ENCODE data around the gene BBS9. TPM values are rescaled to one million over a fixed set of nuclear protein-coding genes. Genes with fewer than 3 reads are reported as not detected.
A peak's percentile ranks its signal among the peaks of the same experiment; 100 is the strongest.

The BBS9 gene
- total RNA-seq, 4 donors from 2014 or later: 11.2 to 34.5 (median 20.4) TPM

- 88 to 90% methylated on average over 3 to 5 of the region's 6 CpGs for WGBS, 2 donors (ENCODE audit: low coverage in 1 of 2)
- Histone ChIP-seq H3K27ac (no peak overlapping the region), H3K36me3 (no peaks in the 10 kb centered on the region), H3K9me3 (no peaks in the 10 kb centered on the region), H3K4me3 (no peak overlapping the region), H3K27me3 (no peaks in the 10 kb centered on the region), H3K4me1 (peaks cover 0 to 25% (median 0%) of the 10 kb centered on the region in 3 donors)
- no peak for ATAC-seq
- TF ChIP-seq POLR2A (IDR thresholded peaks at IDR 0.05) (no peak), EP300 (IDR thresholded peaks at IDR 0.05) (no peak), CTCF (IDR thresholded peaks at IDR 0.05) (no peak), POLR2AphosphoS5 (IDR thresholded peaks at IDR 0.05) (no peak)
Observed at GRCh38 chr7:33632840-33633525, 503.6 kb downstream of the BBS9 start.

- ATAC-seq: no peak
- H3K9me3 ChIP-seq: no peaks in the 10 kb centered on the region
Observed at GRCh38 chr7:33634606-33635005, 505.2 kb downstream of the BBS9 start.

GRCh38 chr7:33636359-33636758 is 507.0 kb downstream of the BBS9 start:
- WGBS, 2 donors (ENCODE audit: low coverage in 1 of 2): 88 to 89% methylated on average over 2 to 3 of the region's 3 CpGs

More at GRCh38 chr7:33634606-33635005, 505.2 kb downstream of the BBS9 start:
- H3K4me1 ChIP-seq: peaks cover 0 to 10% (median 0%) of the 10 kb centered on the region in 3 donors
- H3K27me3 ChIP-seq: no peaks in the 10 kb centered on the region
- no peaks in the 10 kb centered on the region for H3K36me3 ChIP-seq
- WGBS, 2 donors (ENCODE audit: low coverage in 1 of 2): 77 to 100% methylated on average over 2 to 5 of the region's 7 CpGs
- no peak overlapping the region for H3K4me3 ChIP-seq
- TF ChIP-seq POLR2A (IDR thresholded peaks at IDR 0.05): no peak
- TF ChIP-seq EP300 (IDR thresholded peaks at IDR 0.05): no peak
- TF ChIP-seq CTCF (IDR thresholded peaks at IDR 0.05): no peak
- TF ChIP-seq POLR2AphosphoS5 (IDR thresholded peaks at IDR 0.05): no peak
- H3K27ac ChIP-seq: no peak overlapping the region

GRCh38 chr7:33639552-33640197 is 510.3 kb downstream of the BBS9 start:
- H3K27me3 ChIP-seq: no peaks in the 10 kb centered on the region
- 87 to 88% methylated on average over 10 of the region's 10 CpGs for WGBS, 2 donors (ENCODE audit: low coverage in 1 of 2)
- H3K4me1 ChIP-seq: no peaks in the 10 kb centered on the region
- H3K4me3 ChIP-seq: no peak overlapping the region
- H3K27ac ChIP-seq: no peak overlapping the region
- no peak for TF ChIP-seq CTCF (IDR thresholded peaks at IDR 0.05)
- TF ChIP-seq POLR2AphosphoS5 (IDR thresholded peaks at IDR 0.05): peak; percentile 33
- ATAC-seq: peak; percentile 75
- peaks cover 0 to 4% of the 10 kb centered on the region in 2 donors for H3K36me3 ChIP-seq
- no peaks in the 10 kb centered on the region for H3K9me3 ChIP-seq

More at GRCh38 chr7:33636359-33636758, 507.0 kb downstream of the BBS9 start:
- ATAC-seq: no peak
- Histone ChIP-seq H3K36me3 (peaks cover 0 to 4% of the 10 kb centered on the region in 2 donors), H3K27me3 (no peaks in the 10 kb centered on the region), H3K4me1 (no peaks in the 10 kb centered on the region), H3K27ac (no peak overlapping the region), H3K9me3 (no peaks in the 10 kb centered on the region), H3K4me3 (no peak overlapping the region)
- no peak for TF ChIP-seq EP300 (IDR thresholded peaks at IDR 0.05)
- TF ChIP-seq POLR2AphosphoS5 (IDR thresholded peaks at IDR 0.05): no peak
- no peak for TF ChIP-seq POLR2A (IDR thresholded peaks at IDR 0.05)
- TF ChIP-seq CTCF (IDR thresholded peaks at IDR 0.05): no peak

GRCh38 chr7:33640741-33641140 is 511.4 kb downstream of the BBS9 start:
- WGBS, 2 donors (ENCODE audit: low coverage in 1 of 2): 100% methylated on average over 1 of the region's 3 CpGs
- Histone ChIP-seq H3K27me3 (no peaks in the 10 kb centered on the region), H3K4me3 (no peak overlapping the region), H3K4me1 (no peaks in the 10 kb centered on the region), H3K36me3 (peaks cover 0 to 4% of the 10 kb centered on the region in 2 donors), H3K27ac (no peak overlapping the region), H3K9me3 (no peaks in the 10 kb centered on the region)
- no peak for ATAC-seq
- TF ChIP-seq POLR2A (IDR thresholded peaks at IDR 0.05) (no peak), EP300 (IDR thresholded peaks at IDR 0.05) (no peak), CTCF (IDR thresholded peaks at IDR 0.05) (no peak), POLR2AphosphoS5 (IDR thresholded peaks at IDR 0.05) (no peak)

Data from gastroesophageal sphincter (tissue), 4 donors.